ENCODE measurements around the gene CACNB4.

DNA sequence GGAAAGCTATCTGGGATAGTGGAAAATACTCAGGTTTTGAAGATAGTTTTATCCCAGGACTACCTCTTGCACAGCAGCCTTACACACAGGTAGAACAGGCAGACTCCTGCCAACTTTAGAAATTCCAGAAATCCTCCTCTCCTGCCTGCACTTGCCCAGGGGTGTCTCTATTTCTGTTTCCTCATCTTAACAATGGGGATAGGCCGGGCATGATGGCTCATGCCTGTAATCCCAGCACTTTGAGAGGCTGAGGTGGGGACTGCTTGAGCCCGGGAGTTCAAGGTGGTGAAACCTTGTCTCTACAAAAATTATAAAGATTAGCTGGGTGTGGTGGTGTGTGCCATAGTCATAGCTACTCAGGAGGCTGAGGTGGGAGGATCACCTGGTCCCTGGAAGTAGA, 153.7 kb downstream of the CACNB4 start:
- no peak for TF ChIP-seq CTCF (IDR thresholded peaks at IDR 0.05)
- TF ChIP-seq POLR2AphosphoS5 (IDR thresholded peaks at IDR 0.05) = no peak
- TF ChIP-seq POLR2A (IDR thresholded peaks at IDR 0.05) = no peak

All from breast epithelium (tissue), 3 donors.